ENCODE data around the gene PLA2R1.

Gene PLA2R1

DNA sequence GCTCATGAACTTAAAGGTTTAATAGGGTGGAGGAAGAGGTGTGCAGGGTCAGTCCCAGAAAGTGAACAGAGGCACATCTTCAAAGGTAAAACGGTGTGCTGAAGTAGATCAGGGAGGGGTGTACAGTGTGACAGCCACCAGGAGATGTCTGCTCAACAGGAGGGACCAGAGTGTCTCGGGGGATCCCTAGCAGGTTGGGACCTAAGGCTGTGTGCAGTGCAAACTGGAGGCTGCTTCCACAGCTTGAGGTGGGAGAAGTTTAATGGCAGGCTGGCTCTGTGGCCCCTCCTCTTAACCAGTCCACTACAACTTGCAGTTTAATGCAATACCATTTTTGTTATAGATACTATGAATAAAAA lies 33.2 kb downstream of the PLA2R1 start:
- no peak for DNase-seq (ENCODE audit: low read depth)

DNA sequence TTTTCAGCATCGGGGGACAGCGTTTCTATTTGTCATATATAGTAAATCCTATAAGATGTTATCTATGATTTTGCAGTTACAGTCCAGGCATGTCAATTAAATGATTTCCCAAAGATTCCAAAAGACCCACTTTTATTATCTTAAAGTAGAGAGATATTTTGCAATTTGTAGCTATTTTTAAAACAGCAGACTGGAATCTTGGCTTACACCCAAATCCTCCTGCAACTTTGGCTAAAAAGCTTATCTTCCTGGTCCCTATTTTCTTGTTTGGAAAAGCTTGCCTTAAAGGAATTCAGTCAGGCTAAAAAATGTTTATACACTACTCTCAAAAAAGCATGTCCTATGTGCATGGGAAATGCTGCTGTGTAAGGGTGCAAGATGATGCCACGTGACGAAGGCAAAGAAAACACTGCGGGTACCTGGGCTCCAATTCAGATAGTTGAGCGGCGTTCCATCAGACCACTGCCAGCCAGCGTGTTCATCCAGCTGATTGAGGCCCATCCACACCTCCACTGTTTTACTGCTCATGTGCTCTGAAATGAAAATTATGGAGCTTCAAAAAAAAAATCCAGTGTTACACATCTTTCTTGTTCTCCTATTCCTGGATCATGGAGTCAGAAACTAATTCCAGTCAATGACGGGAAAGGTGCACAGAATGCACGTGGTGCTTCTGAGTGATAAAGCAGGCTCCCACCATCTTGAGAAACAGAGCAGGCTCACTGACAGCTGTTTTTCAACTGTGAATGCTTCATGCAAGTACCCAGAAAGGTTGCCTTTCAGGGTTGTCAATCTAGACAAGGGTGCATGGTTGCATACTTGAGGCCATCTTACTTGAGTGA lies 33.8 kb downstream of the PLA2R1 start:
- peak; percentile 84 for DNase-seq (ENCODE audit: low read depth)

DNA sequence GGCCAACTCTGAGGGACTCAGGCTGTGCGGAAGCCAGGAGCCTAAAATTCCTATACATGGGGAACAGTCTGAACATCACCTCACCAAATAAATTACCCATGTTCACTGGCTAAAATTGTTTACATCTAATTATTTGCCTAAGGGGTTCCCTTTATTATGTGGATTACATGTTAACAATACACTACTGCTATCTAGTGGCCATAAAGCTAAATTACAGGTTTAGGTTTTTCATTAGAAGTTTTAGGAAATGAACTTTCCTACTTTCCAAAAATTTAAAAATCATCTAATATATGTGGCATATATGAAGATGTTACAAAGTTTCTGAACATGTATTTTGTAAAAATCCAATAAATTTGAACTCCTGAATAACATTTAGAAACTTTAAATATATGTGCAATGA lies 40.3 kb downstream of the PLA2R1 start:
- no peak for DNase-seq (ENCODE audit: low read depth)

DNA sequence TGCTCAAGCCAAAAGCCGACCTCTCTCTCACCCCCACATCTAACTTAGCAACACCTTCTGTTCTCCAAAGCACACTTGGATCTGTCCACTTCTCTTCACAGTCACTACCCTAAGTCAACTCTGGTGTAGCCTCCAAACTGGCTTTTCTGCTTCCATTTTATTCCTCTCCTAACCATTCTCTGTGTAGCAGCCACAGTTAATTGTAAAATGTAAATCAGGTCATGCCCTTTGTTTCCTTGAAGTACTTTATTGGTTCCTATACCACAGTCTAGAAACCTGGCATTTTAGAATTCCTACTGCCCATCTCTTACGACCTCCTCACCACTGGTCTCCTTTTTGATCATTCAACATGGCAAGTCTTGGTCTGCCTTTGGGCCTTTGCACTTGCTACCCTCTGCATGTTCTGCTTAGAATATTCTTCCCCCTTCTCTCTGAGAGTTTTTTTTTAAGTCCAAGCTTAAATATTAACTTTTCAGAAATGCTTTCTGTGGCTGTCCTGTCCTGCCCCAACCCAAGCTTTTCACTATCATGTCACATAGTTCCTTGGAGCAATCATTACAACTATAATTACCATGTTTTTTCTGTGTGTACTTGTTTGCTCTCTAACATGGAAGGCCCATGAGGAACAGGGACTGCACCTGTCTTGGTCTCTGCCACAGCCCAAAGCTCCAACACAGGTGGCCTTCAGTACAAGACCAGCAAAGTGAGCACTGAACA lies 42.9 kb downstream of the PLA2R1 start:
- DNase-seq (ENCODE audit: low read depth), result no peak

- DNase-seq (ENCODE audit: low read depth), result peak; percentile 48
Observed at GRCh38 chr2:160015746-160016145, 46.7 kb downstream of the PLA2R1 start.

DNA sequence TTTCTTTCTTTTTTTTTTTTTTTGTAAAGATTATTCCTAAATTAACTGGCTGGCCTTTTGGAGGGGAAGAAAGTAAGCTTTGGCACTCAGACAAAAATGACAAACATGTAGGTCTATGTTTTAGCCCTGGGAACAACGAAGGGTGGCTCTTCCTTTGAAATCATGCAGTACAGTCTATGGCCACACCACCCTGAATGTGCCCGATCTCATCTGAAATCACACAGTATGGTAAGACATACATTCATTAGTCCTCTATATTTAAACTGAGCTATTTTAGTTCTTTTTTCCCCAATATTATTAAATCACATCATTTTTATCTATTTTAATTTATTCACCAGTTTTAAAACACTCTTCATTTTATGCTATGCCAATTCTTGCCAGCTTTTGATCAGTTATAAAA lies 48.2 kb downstream of the PLA2R1 start:
- DNase-seq (ENCODE audit: low read depth), result peak; percentile 21

DNA sequence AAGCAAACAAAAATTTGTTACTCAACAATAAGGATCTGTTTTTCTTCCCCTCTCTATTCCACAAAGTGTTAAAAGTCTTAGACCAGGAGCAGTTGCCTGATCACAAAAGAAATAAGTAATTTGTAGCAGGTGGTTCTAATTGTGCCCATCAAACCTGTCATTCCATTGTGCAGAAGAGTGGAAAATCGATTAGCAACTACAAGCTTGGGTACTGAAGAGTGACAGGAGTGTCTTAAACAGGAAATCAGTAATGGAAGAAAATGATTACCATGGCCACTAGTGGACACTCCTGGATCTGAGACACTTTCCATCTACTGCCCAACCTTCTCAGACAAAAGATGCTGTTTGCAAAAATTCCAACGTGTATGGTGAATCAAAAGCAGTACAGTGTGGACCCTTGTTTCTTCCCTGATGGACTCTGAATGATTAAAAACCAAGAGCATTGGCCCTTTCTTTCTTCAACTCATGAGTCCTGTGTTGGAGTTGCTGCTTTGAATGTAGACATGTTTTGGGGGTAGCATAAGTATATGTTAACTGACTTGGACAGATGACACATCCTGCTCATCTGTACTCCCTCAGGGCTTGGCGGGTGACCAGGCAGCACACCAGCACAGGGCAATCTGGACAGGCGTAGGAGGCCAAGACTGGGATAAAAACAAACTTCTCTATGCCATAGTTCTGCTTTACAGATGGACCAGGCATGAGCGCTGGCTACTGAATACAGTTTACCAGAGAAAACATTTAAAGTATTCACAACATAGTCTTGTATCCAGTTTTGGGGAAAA lies 51.9 kb downstream of the PLA2R1 start:
- DNase-seq (ENCODE audit: low read depth), result peak; percentile 81

DNA sequence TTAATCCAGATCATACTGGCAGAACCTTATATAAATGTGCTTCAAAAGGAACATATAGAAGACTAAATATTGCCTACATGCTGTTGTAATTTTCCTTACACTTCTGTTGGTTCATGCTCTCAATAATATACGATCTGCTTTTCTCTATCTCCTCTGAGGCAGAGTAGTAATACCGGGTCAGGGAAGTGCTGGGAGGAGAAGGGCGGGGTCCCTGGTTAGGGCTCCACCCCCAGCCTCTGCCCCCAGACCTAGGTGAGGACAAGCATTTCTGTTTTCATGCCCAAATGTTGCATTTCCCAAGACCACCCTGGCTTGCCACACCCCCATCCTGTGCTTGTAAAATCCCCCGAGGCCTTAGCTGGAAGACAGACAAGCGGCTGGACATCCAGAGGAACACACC lies 55.3 kb downstream of the PLA2R1 start:
- no peak for DNase-seq (ENCODE audit: low read depth)

DNA sequence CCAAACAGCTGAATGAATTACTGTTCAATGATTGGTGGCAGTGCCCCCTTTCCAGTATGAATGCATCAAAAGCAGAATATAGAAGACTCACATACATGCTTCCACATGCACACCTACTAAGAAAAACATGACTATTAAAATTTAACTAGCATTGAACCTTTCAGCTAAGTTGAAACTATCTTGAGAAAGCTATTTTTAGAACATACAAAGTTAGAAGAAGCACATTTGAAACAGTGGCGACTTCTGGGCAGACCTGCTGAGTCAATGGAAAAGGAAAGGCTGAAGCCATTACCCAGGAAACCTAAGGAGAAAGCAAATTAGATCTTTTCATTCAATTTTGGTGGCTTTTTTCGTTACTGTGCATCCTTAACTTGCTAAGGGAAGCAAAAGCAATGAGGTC lies 55.9 kb downstream of the PLA2R1 start:
- DNase-seq (ENCODE audit: low read depth), result peak; percentile 33

DNA sequence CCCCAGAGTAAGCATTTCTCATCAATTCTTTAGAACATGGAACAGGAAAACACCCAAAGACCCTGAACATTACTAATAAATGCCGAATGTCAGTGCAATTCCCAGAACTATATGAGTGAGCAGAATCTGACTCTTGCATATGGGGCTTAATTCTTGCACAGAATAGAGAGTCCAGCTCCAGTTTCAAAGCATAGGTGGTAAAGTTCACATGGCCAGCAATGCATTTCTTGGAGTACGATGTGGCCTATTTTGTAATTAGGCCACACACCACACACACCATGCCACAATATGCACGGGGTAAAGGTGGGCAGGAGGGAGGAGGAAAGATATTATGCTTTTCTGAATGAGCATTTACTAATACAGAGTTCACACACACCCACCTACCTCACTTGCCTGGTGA lies 56.5 kb downstream of the PLA2R1 start:
- DNase-seq (ENCODE audit: low read depth), result no peak

DNA sequence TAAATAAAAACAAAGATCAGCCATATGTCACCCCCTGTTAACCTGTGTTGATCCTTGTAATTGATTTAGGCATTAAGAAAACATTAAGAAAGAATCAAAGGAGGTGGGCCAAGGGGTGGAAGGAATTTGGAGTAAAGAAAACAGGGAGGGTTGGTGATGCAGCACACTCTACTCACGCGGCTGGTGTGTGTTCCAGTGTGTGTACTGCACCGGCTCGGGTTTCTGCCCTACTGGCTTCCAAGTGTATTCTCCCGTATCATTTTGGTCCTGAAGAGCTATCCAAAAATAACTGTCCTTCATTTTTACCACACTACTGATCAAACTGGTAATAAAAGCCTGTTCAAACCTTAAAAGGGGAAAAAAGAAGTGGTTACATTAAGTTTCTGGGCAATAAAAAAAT lies 56.9 kb downstream of the PLA2R1 start:
- DNase-seq (ENCODE audit: low read depth), result no peak

GRCh38 chr2:159998961-159999360 lies 63.5 kb downstream of the PLA2R1 start:
- DNase-seq (ENCODE audit: low read depth), result peak; percentile 57

DNA sequence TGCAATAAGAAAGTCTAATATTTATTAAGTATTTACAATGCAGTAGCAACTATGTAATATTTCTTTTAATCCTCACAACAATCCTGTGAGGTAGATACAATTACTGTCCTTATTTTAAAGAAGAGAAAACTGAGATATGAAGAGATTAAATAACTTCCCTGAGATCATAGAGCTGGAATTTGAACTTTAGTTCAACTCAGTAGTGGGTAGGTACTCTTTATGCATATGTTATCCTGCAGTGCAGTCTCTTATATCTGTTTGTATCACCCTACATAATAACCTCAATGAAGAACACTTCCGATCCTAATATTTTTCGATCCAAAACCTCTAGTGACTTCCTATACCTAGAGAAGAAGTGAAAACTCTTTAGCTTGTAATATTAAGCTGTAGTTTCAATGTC lies 64.2 kb downstream of the PLA2R1 start:
- DNase-seq (ENCODE audit: low read depth), result no peak

GRCh38 chr2:159996792-159997546 lies 65.4 kb downstream of the PLA2R1 start:
- DNase-seq (ENCODE audit: low read depth), result peak; percentile 64

GRCh38 chr2:159995038-159995437 lies 67.4 kb downstream of the PLA2R1 start:
- no peak for DNase-seq (ENCODE audit: low read depth)

- DNase-seq (ENCODE audit: low read depth), result no peak
Observed at GRCh38 chr2:159989249-159989648, 73.2 kb downstream of the PLA2R1 start.

DNA sequence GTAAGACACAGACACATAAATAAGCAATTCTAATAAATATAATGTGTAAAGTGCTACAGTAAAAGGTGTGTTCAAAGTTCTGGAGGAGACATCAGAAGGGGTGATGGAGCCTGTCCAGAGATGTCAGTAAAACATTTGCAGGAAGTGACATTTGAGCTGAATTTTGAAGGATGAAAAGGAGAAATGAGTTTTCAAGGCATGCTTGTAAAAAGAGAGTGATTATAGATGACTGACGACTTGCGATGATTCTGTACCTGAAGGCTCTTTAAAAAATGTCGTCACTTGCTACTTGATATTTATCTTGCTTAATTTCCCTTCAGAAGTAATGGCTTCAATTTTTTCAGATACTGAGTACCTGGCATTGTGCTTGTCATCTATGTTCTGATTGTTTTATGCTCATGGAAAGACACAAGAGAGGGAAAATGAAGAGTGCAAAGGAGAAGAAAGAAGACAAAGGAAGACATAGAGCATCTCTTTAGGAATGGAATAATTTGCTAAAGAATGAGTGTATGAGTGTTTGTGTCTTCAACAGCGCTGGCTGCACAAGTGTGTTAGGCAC lies 73.9 kb downstream of the PLA2R1 start:
- DNase-seq (ENCODE audit: low read depth), result no peak

DNA sequence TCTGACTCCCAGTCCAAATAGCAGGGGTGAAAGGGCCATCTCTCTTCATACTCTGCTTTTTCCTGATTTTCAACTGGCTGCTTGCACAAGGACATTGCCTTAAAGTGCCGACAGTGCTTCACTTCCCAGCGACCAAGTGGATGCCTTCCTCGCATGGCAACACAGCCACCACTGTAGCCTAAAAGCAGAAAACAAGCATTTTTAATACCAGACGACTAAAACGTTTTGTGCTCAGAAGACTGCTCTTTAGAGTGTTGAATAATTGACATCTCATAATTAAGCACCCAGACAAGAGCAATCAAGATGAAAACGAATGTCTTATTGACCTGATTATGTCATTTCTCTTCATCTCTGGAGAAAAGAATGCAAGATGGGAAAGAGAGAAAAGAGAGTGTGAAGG lies 75.2 kb downstream of the PLA2R1 start:
- DNase-seq (ENCODE audit: low read depth), result no peak

DNA sequence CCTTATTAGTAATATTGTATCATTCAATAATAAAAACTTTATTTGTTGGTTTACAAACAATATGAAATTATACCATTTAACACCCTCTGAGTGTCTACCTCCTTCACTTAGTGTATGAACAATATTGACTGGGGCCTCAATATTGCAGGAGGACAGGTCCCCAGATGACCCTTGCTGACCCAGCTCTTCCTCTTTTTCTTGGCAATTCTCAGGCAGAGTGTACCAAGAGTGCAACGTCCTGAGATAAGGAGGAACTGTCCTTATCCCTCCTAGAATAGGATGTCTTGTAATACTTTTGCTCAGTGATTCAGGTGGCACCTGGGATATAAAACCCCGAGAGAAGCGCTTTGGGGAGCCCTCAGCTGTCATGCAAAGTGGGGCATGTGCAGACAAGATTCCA lies 76.8 kb downstream of the PLA2R1 start:
- DNase-seq (ENCODE audit: low read depth), result no peak

- no peak for DNase-seq (ENCODE audit: low read depth)
Observed at GRCh38 chr2:159984034-159984433, 78.4 kb downstream of the PLA2R1 start.

DNA sequence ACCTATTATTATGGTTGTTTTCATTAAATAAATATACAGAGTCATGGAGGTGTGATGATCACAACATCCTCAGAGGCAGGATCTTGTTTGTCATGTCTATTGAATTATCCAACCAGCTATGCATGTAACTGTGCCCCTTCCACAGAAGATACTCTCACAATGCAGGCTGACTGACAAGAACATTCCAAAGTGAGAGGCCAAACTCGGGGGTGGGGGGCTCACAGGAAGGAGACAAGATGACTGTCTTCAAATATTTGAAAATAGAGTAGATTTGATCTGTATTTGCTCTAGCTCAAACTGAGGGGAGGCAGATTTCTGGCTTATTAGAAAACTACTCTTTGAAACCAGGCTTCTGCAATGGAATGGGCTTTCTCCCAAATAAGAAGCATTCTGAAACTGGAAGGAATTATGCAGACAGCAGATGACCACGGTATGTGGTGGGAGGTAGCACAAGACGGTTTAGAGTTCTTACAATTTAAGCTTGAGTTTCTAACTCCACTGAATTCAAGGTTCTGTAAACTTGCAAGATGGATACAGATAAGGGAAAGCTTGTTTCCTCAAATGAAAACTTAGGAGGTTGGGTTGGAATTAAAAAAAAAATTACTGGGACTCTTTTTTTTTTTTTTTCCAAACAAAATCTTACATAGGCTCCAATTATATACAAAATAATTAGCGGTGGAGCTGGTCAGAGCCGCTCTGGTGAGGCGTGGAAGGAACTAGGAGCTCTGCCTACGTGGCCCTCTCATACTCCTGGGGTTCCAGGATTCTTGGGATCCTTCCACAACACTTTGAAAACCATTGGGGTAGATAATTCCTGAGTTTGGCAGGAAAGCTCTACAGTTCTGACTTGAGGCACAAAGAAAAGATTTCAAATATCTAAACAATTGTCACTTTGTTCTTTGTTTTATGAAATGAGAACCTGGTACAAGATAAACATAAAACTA lies 79.3 kb downstream of the PLA2R1 start:
- DNase-seq (ENCODE audit: low read depth), result peak; percentile 56

Data from EH (cell line).